GM19351 (cell line): ENCODE data around the gene MAPK8.

ENCODE experiments used
- ATAC-seq: cut with Tn5 transposase; IDR thresholded peaks from one replicate; pipeline ENCODE4 v1.9.1; 2021; ENCODE audit warnings: mild to moderate bottlenecking, moderate library complexity; ENCODE audit not compliant: unreplicated experiment

Gene MAPK8

DNA sequence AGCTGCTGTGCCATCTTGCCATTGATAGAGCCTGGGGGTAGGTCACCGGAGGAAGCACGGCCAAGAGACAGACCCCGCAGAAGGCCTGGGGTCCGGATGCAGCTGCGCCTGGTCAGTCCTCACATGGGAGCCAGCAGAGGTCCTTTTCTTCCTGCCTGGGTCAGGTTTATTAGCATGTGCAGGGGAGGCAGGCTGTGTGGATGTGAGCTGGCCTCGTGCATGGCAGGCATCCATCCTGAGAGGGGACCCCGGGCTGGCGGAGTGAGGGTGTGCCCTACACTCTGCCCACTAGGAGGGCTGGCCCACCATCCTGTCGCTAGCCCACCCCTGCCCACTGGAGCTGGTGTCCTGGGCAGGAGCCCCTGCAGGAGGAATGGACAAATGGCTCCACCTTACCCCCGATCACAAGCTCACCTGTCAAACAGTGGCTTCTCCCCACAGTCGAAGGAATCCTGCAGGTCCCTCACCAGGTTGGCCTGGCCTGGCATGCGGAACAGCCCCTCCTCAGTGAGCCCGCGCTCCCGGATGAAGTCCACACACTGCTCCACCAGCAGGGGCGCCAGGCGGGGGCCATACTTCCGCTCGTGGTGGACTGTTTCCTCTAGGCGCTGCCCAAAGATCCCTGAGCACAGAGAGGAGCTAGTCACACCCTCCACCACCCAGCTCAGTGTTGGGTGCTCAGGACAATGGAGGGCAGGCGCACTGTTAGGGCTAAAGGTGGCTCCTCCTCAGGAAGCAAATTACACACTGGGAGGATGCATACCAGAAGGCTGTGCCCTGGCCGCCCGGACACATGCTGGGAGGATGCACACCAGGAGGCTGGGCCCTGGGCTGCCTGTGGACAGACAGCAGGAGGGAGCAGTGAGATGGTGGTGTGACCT lies 153.0 kb downstream of the MAPK8 start:
- ATAC-seq: no peak

DNA sequence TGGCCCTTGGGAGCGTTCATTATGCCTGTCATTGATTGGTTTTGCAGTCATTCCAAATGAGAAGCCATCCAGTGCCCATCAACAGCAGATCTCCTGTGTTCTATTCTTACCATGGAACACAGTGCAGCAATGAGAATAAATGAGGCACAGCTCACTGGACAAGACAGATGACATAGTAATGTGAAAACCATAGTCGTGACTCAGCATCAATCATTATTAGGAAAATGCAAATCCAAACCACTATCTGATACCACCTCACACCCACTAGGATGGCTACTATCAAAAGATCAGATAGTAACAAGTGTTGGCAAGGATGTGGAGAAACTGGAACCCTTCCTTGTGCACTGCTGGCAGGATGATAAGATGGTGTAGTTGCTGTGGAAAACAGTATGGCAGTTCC lies 153.7 kb downstream of the MAPK8 start:
- no peak for ATAC-seq

DNA sequence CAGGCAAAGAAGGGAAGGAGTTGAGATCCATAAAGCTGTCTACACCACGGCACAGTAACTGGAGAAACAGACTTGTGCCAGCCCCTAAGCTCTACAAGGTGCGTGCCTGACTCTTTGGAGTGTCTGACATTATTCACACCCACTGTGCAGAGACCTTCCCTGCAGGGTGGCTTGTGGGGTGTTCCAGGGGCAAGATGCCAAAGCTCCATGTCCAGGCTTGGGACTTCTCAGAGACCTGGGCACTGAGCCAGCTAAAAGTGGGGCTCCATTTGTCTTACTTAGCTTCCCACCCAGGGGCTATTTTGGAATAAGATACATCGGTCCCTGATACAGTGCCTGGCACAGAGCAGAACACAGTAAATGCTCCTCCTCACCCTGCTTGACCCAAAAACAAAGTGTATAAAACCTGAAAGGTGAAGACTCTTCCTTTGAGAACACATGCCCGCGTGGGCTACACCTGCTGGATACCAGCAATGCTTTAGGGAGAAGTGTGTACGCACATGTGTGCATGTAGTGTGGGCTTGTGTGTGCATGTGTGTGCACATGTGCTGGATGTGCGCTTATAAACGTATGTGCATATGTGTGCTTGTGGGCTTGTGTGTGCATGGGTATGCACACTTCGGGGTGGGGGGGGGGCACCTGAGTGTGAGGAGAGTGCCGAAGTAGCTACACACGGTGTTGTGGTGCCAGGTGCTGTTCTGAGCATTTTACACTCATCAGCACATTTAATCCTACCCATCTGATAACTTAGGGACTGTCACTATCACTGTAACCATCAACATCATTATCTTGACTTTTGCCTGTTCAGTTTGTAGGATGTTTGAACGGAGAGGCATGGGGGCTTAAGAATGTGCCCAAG lies 155.4 kb downstream of the MAPK8 start:
- ATAC-seq: no peak

DNA sequence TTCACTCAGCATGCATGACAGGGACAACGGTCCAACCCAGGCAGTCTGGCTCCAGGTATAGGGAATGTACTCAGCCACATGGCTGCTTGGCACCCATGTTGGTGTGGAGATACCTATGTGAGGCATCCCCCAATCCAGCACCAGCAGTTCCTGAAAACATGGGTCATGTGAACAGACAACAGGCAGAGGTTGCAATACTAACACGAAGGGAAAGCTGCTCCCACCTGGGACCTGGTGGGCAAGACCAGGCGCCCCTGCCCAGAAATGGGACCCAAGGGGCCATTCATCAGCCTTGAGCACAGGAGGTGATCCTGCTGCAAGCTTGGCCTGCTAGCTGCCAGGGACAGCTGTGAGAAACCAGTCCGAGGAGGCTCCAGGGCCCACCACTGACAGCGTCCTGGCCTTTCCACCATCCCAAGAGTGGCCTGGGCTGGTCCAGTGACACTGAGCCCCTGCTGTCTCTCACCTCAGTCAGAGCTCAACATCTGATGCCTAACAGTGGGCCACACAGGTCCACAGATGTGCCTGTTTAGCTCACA lies 156.1 kb downstream of the MAPK8 start:
- ATAC-seq: no peak

DNA sequence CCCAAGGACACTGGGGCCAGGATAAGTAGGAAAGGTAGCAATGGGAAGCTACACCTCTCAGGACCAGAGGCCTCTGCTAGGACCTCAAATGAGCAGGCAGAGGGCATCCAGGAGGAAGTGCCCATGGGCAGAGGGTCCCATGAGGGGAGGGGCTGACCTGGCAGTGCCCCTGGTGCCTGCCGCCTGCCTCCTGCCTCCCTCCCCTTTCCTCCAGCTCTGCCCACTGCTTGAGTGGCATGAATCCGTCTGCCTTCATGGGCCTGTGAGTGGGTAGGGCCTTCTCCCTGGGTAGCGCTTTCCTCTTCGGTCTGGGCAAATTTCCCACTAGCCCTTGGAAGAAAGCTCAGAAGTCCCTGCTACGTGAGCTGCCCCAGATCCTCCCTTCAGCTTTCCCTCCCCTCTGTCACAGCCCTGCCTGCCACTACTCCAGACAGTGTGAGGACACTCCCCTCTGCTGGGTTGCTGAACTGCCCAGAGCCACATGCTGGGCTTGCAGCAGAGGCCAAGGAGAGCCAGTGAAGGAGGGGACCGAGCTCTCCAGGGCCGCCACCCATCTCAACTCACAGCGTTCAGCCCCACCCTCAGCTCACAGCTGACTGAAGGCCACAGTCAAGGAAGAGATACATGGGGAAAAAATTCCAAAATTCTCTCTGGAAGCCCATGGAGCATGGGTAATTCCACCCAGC lies 157.0 kb downstream of the MAPK8 start:
- no peak for ATAC-seq

DNA sequence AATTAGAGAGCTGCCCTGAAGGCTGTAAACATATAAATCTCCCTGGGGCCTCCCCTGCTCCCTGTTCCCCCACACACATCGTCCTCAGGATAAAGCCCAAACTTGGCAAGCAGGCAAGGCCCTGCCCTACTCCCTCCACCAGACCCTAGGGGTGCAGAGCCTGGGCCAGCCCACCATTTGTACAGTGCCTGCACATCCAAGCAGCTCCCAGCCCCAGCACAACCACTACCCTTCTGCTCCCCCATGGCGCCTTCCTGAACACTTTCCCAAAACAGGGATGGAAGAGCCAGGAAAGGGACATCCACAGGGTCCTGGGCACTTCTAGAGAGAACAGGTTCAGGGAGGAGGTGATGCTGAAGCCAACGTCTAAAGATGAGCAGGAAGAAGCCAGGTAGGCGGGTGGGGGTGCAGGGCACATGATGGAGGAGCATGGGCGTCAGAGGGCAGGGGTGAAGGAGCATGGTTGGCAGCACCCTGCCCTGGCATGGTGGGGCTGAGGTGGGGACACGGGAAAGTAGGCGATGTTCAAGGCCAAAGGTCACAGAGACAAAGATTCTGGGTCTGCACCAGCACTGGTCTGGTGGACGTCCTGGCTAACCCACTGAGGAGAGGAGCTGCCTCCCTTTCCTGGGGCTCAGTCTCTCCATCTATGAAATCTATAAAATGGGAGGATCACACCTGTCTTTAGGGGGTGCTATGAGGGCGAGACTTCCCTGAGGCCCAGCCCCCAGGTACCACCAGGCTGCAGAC lies 157.8 kb downstream of the MAPK8 start:
- ATAC-seq: no peak

DNA sequence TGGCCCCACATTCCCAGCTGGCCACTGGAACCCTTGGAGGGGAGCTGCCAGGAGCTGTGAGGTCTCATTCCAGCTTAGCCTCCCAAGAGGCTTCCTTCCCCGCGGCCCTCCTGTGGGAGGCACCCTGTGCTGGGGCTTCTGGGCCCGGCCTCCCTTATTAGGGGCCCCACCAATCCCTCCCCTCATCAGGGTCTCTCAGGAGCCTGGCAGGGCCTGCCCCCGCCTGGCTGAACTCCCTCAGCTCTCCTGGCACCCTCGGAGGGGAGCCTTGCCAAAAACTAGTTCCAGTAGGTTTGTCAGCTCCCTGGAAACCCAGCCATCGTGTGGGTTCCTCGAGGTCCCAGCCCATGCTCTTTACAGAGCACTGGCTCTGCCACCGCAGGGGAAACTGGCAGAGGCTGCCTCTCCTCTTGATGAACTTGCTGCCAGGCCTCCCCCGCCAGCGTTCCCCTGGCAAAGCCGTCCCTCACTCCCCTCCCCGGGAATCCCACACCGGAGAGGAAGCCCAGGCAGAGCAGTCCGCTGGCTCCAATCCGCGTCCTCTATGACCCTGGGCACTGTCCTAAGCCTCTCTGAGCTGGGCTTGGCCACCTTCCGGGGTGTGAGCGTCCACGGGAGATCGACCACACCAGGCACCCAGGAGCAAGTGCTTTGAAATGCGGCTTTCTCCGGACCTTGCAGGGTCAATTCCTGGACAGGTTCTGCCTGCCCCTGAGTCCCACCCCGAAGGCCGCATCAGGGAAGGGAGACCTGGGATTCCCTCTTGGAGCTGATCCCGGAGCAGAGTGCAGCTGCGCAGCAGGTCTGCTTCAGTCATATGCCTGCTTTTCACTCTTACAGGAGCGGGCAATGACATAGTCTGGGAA lies 158.6 kb downstream of the MAPK8 start:
- ATAC-seq: no peak

DNA sequence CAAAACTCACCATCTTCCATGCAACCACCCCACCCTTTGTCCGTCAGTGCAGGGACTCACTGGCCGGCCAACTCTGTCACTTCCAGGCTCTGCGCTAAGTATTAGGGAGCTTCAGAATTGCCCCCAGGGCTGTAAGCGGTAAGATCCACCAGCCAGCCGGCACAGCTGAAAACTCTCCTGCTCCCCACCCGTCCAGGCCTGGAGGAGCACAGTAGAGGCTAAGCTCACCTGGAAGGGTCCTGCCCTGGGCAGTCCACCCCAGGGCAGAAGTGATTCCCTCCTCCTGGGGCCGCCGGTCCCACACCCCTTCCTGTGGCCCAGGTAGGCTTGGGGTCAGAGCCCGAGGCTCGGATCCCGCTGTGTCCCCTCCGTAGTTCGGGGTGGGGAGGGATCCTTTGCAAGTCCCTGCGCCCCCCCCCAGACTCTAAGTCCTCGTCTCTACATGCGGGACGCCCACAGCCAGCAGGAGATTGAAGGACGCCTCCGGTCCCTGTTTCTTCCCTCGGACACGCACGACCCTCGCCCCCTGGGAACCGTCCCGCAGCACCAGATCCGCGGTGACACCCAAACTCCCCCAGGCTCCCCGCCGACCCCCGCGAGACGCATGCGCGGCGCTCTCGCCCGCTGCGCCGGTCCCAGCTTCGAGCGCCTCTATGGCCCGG lies 159.5 kb downstream of the MAPK8 start:
- ATAC-seq: no peak

DNA sequence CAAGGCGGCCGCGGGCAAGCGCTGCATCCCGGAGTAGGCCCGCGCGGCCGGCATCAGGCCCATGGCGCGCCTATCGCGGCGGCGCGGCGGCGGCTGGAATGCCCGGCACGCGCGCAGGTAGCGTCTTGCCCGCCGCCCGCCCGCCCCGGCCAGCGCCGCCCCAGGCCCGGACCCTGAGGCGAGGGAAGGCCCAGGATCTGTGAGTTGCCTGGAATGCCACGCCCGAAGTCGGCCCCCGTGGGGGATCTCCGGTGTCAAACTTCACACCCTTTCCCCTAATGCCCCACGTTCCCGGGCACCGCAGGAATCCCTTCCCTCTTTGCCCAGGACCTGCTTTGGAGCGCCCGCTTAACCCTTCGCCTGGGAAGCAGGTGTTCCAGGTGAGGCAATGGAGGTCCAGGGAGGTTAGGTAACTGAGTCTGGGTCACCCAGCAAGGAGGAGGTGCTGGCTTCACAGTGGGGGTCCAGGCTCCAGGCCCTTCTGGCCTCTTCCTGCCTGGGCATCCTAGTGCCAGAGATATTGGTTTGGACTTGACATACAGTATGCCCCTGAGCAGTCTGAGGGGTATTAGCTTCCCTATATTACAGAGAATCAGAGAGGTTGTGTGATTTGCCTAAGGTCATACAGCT lies 160.2 kb downstream of the MAPK8 start:
- ATAC-seq: no peak

DNA sequence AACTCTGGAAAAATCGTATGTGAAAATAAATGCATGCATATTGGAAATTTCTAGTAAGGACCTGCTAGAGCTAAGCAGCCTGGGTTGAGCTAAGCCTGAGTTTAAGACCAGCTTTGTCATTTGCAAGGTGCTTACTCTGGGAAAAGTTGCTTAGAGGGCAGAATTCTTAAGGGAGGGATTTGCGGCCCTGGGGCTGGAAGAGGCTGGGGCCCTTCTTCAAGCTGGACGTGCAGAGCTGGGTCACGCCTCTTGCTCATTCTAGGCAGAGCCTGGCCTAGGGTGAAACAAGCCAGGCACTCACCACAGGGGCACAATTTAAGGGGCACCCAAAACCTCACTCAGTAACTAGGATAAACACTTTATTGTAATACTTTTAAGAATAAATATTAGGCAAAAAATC lies 161.2 kb downstream of the MAPK8 start:
- no peak for ATAC-seq

DNA sequence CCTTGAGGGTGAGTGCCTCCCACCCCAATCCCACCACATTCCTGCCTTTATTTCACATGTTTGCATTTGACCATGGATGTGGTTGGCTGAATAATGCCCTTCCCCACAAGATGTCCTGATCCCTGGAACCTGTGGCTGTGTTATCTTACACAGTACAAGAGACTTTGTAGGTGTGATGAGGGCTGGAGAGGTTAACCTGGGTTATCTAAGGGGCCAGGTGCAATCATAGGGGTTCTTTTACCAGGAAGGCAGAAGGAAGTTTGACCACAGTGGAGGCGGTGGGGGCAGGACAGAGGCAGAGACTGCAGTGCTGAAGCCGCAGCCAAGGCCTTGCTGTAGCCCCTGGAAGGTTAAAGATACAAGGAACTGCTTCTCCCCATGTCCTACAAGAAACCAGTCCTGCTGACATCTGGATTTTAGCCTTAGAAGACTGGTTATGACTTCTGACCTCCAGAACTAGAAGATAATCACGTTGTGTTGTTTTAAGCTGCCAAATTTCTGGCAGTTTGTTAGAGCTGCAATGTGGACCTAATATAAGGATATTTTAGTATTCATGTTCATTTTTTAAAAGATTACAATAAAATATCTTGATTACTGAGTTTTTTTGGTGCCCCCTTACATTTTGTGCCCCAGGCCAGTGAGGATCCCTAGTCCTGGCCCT lies 161.8 kb downstream of the MAPK8 start:
- no peak for ATAC-seq

DNA sequence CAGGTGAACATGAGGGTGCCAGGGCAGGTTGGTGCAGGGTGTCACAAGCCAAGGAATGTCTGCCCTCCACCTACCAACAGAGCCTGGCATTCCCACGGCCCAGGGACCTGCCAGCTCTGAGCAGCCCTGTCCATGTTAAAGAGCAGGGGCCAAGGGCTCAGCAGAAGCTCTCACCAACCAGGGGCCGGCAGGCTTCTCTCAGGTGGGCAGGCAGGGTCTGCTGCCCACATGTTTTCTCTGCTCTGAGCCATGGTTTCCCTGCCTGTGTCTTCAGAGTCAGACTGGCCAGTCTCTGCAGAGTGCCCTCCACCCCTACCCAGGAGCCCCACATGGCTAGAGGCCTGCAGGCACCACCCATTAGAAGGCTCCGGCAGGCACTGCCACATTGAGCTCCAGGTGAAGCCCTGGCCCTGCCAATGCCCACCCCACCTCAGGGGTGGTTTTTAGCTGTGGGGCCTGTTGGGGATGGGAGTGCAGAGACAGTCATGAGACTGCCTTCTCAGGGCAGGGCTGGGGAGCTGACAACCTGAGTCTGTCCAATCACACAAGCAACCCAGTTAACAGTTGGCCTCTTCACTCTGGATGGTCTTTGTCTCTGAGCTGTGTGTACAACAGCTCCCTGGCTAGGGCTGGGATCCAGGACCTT lies 162.5 kb downstream of the MAPK8 start:
- ATAC-seq: no peak

DNA sequence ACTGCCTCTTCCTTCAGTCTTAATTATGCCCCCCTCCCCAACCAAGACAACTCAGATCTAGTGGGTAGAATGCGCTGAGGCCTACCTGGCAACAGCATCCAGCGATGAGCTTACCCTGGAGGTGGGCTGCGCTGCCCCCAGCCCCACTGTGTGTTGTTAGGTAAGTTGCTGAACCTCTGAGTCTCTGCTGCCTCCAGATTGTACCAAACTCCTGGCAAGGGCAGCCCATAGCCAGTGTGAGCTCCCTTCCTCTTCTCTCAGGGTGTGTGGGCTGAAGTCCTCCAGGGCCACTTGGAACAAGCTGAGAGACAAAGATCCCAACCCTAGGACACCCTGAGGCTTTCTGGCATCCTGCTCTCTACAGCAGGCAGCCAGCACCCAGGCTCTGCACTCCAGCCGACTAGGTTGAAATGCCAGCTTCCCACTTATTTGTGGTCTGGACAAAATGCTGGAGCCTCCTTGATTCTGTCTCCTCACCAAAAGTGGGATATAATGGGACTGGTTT lies 163.1 kb downstream of the MAPK8 start:
- no peak for ATAC-seq

DNA sequence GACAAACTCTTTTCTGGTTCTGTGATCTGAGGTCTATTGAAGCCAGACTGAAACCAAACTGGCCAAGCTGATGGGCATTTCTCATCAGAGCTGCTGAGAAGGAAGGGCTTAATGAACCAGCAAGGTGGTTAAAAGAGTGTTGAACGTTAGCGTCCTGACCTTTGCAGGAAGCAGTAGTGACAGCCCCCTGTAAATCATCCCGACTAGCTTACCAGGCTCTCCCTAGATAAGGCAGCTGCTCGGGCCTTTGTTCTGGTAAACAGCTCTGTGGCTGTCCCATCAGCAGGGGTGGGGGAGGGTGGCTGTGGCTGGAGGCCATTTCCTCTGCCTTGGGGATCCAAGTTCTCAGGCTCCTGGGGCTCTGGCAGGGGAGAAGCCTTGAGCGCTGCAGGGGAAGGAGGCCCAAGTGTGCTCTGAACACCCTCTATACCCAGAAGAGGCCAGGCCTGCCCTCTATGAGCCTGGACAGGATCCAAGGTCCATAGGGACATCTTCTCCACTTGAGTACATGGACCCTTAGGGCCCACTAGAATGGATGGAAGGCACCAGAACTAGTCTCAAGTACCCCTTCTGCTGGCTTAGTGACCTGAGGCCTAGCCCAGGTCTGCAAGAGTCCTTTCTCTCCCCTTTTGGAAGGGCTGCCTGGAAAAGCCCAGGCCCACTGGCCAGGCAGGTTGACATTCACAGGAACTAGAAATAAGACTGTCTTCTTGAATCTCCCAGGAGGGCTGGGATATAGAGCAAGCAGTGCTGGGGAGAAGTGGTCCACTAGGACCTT lies 163.8 kb downstream of the MAPK8 start:
- ATAC-seq: no peak

DNA sequence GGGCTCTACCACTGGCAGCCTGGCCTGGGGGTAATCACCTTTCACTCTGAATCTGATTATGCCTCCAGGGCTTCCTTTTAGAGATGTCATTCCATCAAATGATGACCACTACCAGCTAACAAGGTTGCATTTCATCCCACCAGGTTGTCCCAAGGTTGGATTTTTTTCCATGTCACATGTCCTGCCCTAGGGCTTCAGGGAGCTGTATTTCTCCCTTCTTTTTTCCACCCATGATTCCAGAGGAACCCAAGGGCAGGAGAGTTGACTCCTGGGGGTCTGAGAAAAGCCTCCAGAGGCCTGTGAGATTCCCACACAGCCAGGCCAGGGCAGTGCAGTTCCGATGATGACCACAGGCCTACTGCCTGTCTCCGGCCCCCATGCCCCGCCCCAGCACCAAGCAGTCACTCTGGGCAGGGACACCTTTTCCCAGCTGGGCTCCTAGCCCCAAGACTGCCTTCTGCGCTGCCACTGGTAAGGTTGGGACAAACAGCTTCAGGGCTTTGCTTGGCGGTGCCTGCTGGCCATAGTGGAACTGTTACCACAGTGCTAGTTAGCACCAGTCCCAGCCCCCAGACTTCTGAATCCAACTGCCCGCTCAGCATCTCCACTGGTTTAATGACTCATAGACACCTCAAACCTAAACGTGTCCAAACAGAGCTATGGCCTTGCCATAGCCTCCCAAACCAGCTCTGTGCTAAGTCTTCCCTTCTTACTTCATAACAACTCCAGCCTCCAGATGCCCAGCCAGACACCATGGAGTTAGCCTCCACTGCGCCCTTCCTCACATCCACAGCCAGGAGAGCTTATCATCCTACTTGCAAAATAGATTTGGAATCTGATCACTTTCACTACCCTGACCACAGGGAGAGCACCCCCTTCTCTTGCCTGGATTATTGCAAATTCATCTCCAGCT lies 164.7 kb downstream of the MAPK8 start:
- ATAC-seq: no peak
